Activated naive CD8-positive, alpha-beta T cell treated with anti-CD3 and anti-CD28 coated beads, Interleukin-2, amount 10 ng/mL, durations not matched to agents 7 days and 5 days (primary cell): ENCODE results near the gene SLAMF9. TPM values are rescaled to one million over a fixed set of nuclear protein-coding genes. Genes with fewer than 3 reads are reported as not detected.

Experiments
- ATAC-seq: fragments of 150-1000 bp; cut with Tn5 transposase; one replicate; pipeline ENCODE4 v1.10.0; 2021; ENCODE audit warnings: low read depth, moderate library complexity
- POLR2A ChIA-PET: fragments of 350-600 bp; sonication (Branson Sonifier 250); formaldehyde crosslinking; loops from one replicate; lab custom pipeline; 2021; ENCODE audit warnings: antibody characterized with exemption; lab: Charles Lee
- DNase-seq: peaks from one replicate; pipeline ENCODE4 v3.0.0; 2021
- H3K27ac Mint-ChIP-seq: one replicate; pipeline ENCODE4 v1.8.0; 2022; ENCODE audit warnings: mild to moderate bottlenecking, mixed read lengths
- H3K27me3 Mint-ChIP-seq: one replicate; pipeline ENCODE4 v1.8.0; 2022; ENCODE audit warnings: mild to moderate bottlenecking, moderate library complexity, mixed read lengths
- H3K36me3 Mint-ChIP-seq: one replicate; pipeline ENCODE4 v1.8.0; 2021; ENCODE audit warnings: mild to moderate bottlenecking, mixed read lengths
- H3K4me1 Mint-ChIP-seq: one replicate; pipeline ENCODE4 v1.8.0; 2021; ENCODE audit warnings: mixed read lengths
- H3K4me3 Mint-ChIP-seq: one replicate; pipeline ENCODE4 v1.8.0; 2022; ENCODE audit warnings: mild to moderate bottlenecking, moderate library complexity, mixed read lengths
- H3K9me3 Mint-ChIP-seq: one replicate; pipeline ENCODE4 v1.8.0; 2021; ENCODE audit warnings: mixed read lengths
- total RNA-seq, 2 experiments: library from RNA; stranded (reverse); gene quantifications; one replicate each; pipeline ENCODE4 v1.2.3, GENCODE V29; 2021

SLAMF9 gene
- total RNA-seq, 2 experiments from 2014 or later: not detected

GRCh38 chr1:159968901-159969300 is 14.9 kb upstream of the SLAMF9 start:
- DNase-seq (no peak), ATAC-seq (no peak)
- no peaks in the 10 kb centered on the region for H3K36me3 Mint-ChIP-seq
- H3K27me3 Mint-ChIP-seq: peaks cover 43% of the 10 kb centered on the region
- no peaks in the 10 kb centered on the region for H3K4me1 Mint-ChIP-seq
- H3K9me3 Mint-ChIP-seq: no peaks in the 10 kb centered on the region
- no peak overlapping the region for H3K4me3 Mint-ChIP-seq
- no peak overlapping the region for H3K27ac Mint-ChIP-seq
- POLR2A ChIA-PET: interaction anchor here (0.8 kb wide), 1 partner anchor 13 kb away, joined by 5 read pairs; no protein-coding TSS in a partner anchor

- Mint-ChIP-seq H3K4me3 (no peak overlapping the region), H3K27me3 (peaks cover 42% of the 10 kb centered on the region), H3K36me3 (no peaks in the 10 kb centered on the region), H3K27ac (no peak overlapping the region), H3K4me1 (no peaks in the 10 kb centered on the region), H3K9me3 (no peaks in the 10 kb centered on the region)
- ATAC-seq: no peak
- POLR2A ChIA-PET: no interaction called here
- DNase-seq: no peak
Measured at GRCh38 chr1:159965263-159965662, 11.2 kb upstream of the SLAMF9 start.

- H3K4me3 Mint-ChIP-seq: no peak overlapping the region
Measured at GRCh38 chr1:159964144-159964543, 10.1 kb upstream of the SLAMF9 start.

GRCh38 chr1:159962176-159962575 is 8.1 kb upstream of the SLAMF9 start:
- Mint-ChIP-seq H3K9me3 (no peaks in the 10 kb centered on the region), H3K27me3 (peaks cover 36% of the 10 kb centered on the region), H3K27ac (peak overlapping the region; percentile 9), H3K4me1 (no peaks in the 10 kb centered on the region), H3K36me3 (no peaks in the 10 kb centered on the region), H3K4me3 (no peak overlapping the region)
- POLR2A ChIA-PET: no interaction called here
- ATAC-seq (no peak), DNase-seq (no peak)

More at GRCh38 chr1:159964144-159964543, 10.1 kb upstream of the SLAMF9 start:
- ATAC-seq: no peak
- Mint-ChIP-seq H3K27ac (no peak overlapping the region), H3K36me3 (no peaks in the 10 kb centered on the region), H3K27me3 (peaks cover 46% of the 10 kb centered on the region), H3K4me1 (no peaks in the 10 kb centered on the region), H3K9me3 (no peaks in the 10 kb centered on the region)
- no peak for DNase-seq
- POLR2A ChIA-PET: no interaction called here

GRCh38 chr1:159961636-159962035 is 7.6 kb upstream of the SLAMF9 start:
- ATAC-seq (no peak), DNase-seq (no peak)
- Mint-ChIP-seq H3K27me3 (peaks cover 34% of the 10 kb centered on the region), H3K9me3 (no peaks in the 10 kb centered on the region), H3K4me3 (no peak overlapping the region), H3K36me3 (no peaks in the 10 kb centered on the region), H3K4me1 (no peaks in the 10 kb centered on the region), H3K27ac (no peak overlapping the region)
- POLR2A ChIA-PET: no interaction called here

- Mint-ChIP-seq H3K9me3 (no peaks in the 10 kb centered on the region), H3K27ac (no peak overlapping the region), H3K36me3 (no peaks in the 10 kb centered on the region), H3K27me3 (peaks cover 30% of the 10 kb centered on the region), H3K4me1 (no peaks in the 10 kb centered on the region), H3K4me3 (no peak overlapping the region)
- DNase-seq (no peak), ATAC-seq (no peak)
- POLR2A ChIA-PET: no interaction called here
Measured at GRCh38 chr1:159960721-159961381, 6.8 kb upstream of the SLAMF9 start.

- no peak for ATAC-seq
- peaks cover 27% of the 10 kb centered on the region for H3K27me3 Mint-ChIP-seq
- POLR2A ChIA-PET: no interaction called here
- no peaks in the 10 kb centered on the region for H3K9me3 Mint-ChIP-seq
- H3K36me3 Mint-ChIP-seq: no peaks in the 10 kb centered on the region
- no peak for DNase-seq
- no peaks in the 10 kb centered on the region for H3K4me1 Mint-ChIP-seq
- no peak overlapping the region for H3K27ac Mint-ChIP-seq
- no peak overlapping the region for H3K4me3 Mint-ChIP-seq
Measured at GRCh38 chr1:159959451-159959850, 5.4 kb upstream of the SLAMF9 start.

- no peak overlapping the region for H3K4me3 Mint-ChIP-seq
- H3K36me3 Mint-ChIP-seq: no peaks in the 10 kb centered on the region
- no peaks in the 10 kb centered on the region for H3K9me3 Mint-ChIP-seq
- DNase-seq (no peak), ATAC-seq (no peak)
- POLR2A ChIA-PET: no interaction called here
- no peaks in the 10 kb centered on the region for H3K4me1 Mint-ChIP-seq
- H3K27ac Mint-ChIP-seq: no peak overlapping the region
- peaks cover 26% of the 10 kb centered on the region for H3K27me3 Mint-ChIP-seq
Measured at GRCh38 chr1:159958719-159959380, 4.8 kb upstream of the SLAMF9 start.

- Mint-ChIP-seq H3K4me3 (no peak overlapping the region), H3K27ac (no peak overlapping the region), H3K27me3 (peaks cover 24% of the 10 kb centered on the region), H3K9me3 (no peaks in the 10 kb centered on the region), H3K36me3 (no peaks in the 10 kb centered on the region), H3K4me1 (no peaks in the 10 kb centered on the region)
- ATAC-seq (no peak), DNase-seq (no peak)
- POLR2A ChIA-PET: no interaction called here
Measured at GRCh38 chr1:159957824-159958268, 3.8 kb upstream of the SLAMF9 start.

GRCh38 chr1:159955456-159955855 is 1.4 kb upstream of the SLAMF9 start:
- POLR2A ChIA-PET: no interaction called here

GRCh38 chr1:159952932-159953331 is 1.1 kb downstream of the SLAMF9 start:
- H3K9me3 Mint-ChIP-seq: no peaks in the 10 kb centered on the region
- POLR2A ChIA-PET: no interaction called here
- peaks cover 34% of the 10 kb centered on the region for H3K27me3 Mint-ChIP-seq
- H3K36me3 Mint-ChIP-seq: no peaks in the 10 kb centered on the region
- H3K27ac Mint-ChIP-seq: no peak overlapping the region
- ATAC-seq (no peak), DNase-seq (no peak)
- H3K4me3 Mint-ChIP-seq: no peak overlapping the region
- H3K4me1 Mint-ChIP-seq: peaks cover 3% of the 10 kb centered on the region

More at GRCh38 chr1:159955456-159955855, 1.4 kb upstream of the SLAMF9 start:
- Mint-ChIP-seq H3K9me3 (no peaks in the 10 kb centered on the region), H3K27ac (no peak overlapping the region), H3K27me3 (peaks cover 31% of the 10 kb centered on the region), H3K4me1 (peaks cover 2% of the 10 kb centered on the region), H3K4me3 (no peak overlapping the region), H3K36me3 (no peaks in the 10 kb centered on the region)
- DNase-seq (no peak), ATAC-seq (no peak)

GRCh38 chr1:159951551-159951950 is 2.5 kb downstream of the SLAMF9 start:
- no peaks in the 10 kb centered on the region for H3K9me3 Mint-ChIP-seq
- H3K27me3 Mint-ChIP-seq: peaks cover 39% of the 10 kb centered on the region
- no peak overlapping the region for H3K4me3 Mint-ChIP-seq
- DNase-seq (no peak), ATAC-seq (no peak)
- peaks cover 3% of the 10 kb centered on the region for H3K4me1 Mint-ChIP-seq
- peak overlapping the region; percentile 22 for H3K27ac Mint-ChIP-seq
- no peaks in the 10 kb centered on the region for H3K36me3 Mint-ChIP-seq
- POLR2A ChIA-PET: no interaction called here

- DNase-seq (no peak), ATAC-seq (no peak)
- Mint-ChIP-seq H3K4me1 (peaks cover 3% of the 10 kb centered on the region), H3K9me3 (no peaks in the 10 kb centered on the region), H3K27me3 (peaks cover 44% of the 10 kb centered on the region), H3K27ac (no peak overlapping the region), H3K4me3 (no peak overlapping the region), H3K36me3 (no peaks in the 10 kb centered on the region)
- POLR2A ChIA-PET: no interaction called here
Measured at GRCh38 chr1:159951016-159951415, 3.0 kb downstream of the SLAMF9 start.

- POLR2A ChIA-PET: no interaction called here
- no peaks in the 10 kb centered on the region for H3K9me3 Mint-ChIP-seq
- peaks cover 7% of the 10 kb centered on the region for H3K4me1 Mint-ChIP-seq
- H3K4me3 Mint-ChIP-seq: no peak overlapping the region
- ATAC-seq (no peak), DNase-seq (no peak)
- H3K27me3 Mint-ChIP-seq: peaks cover 47% of the 10 kb centered on the region
- no peaks in the 10 kb centered on the region for H3K36me3 Mint-ChIP-seq
- no peak overlapping the region for H3K27ac Mint-ChIP-seq
Measured at GRCh38 chr1:159949981-159950381, 4.1 kb downstream of the SLAMF9 start.
